NT2/D1 (cell line): ENCODE measurements around the gene LRRIQ4.

Source experiments
- DNase-seq: peaks from one replicate; pipeline ENCODE4 v3.0.0-alpha.2; 2011; ENCODE audit warnings: low read depth, low spot score
- H3K27me3 ChIP-seq: 2 replicates; pipeline ENCODE4 v1.6.0; 2011; ENCODE audit warnings: mild to moderate bottlenecking; ENCODE audit not compliant: insufficient read length, insufficient read depth
- H3K36me3 ChIP-seq: 2 replicates; pipeline ENCODE4 v1.6.1; 2011; ENCODE audit warnings: mild to moderate bottlenecking, low read length, mixed read lengths; ENCODE audit not compliant: insufficient read depth, insufficient read length
- H3K4me1 ChIP-seq: 2 replicates; pipeline ENCODE4 v1.5.1; 2011; ENCODE audit not compliant: insufficient read depth, insufficient read length
- H3K4me3 ChIP-seq: 2 replicates; pipeline ENCODE4 v1.5.1; 2011; ENCODE audit warnings: low read depth; ENCODE audit not compliant: insufficient read length
- H3K9ac ChIP-seq: 2 replicates; pipeline ENCODE4 v1.6.0; 2011; ENCODE audit warnings: low read depth; ENCODE audit not compliant: insufficient read length
- H3K9me3 ChIP-seq: 2 replicates; pipeline ENCODE4 v1.5.1; 2011; ENCODE audit warnings: mild to moderate bottlenecking, low read length; ENCODE audit not compliant: insufficient read depth
- SUZ12 ChIP-seq: IDR thresholded peaks from 2 replicates; pipeline ENCODE4 v1.6.1; 2011; ENCODE audit not compliant: insufficient read length, insufficient read depth; ENCODE audit errors: extremely low read depth
- YY1 ChIP-seq: IDR thresholded peaks from 2 replicates; pipeline ENCODE4 v1.6.1; 2011; ENCODE audit not compliant: insufficient read length, insufficient read depth
- ZNF274 ChIP-seq: IDR thresholded peaks from 2 replicates; pipeline ENCODE4 v1.6.1; 2011; ENCODE audit warnings: mild to moderate bottlenecking, low read depth, low read length

LRRIQ4 gene

GRCh38 chr3:169847896-169848295 lies 35.2 kb downstream of the LRRIQ4 start:
- no peaks in the 10 kb centered on the region for H3K27me3 ChIP-seq
- no peak for DNase-seq
- H3K36me3 ChIP-seq, result no peaks in the 10 kb centered on the region
- H3K4me1 ChIP-seq, result no peaks in the 10 kb centered on the region
- H3K9ac ChIP-seq, result no peak overlapping the region
- no peaks in the 10 kb centered on the region for H3K9me3 ChIP-seq
- no peak overlapping the region for H3K4me3 ChIP-seq
- TF ChIP-seq SUZ12, result no peak

- TF ChIP-seq SUZ12 (no peak), YY1 (no peak), ZNF274 (no peak)
- H3K27me3 ChIP-seq, result no peaks in the 10 kb centered on the region
- no peak overlapping the region for H3K9ac ChIP-seq
- no peaks in the 10 kb centered on the region for H3K4me1 ChIP-seq
- H3K4me3 ChIP-seq, result no peak overlapping the region
- H3K9me3 ChIP-seq, result no peaks in the 10 kb centered on the region
- H3K36me3 ChIP-seq, result no peaks in the 10 kb centered on the region
- DNase-seq, result no peak
Observed at GRCh38 chr3:169848741-169849140, 36.1 kb downstream of the LRRIQ4 start.

DNA sequence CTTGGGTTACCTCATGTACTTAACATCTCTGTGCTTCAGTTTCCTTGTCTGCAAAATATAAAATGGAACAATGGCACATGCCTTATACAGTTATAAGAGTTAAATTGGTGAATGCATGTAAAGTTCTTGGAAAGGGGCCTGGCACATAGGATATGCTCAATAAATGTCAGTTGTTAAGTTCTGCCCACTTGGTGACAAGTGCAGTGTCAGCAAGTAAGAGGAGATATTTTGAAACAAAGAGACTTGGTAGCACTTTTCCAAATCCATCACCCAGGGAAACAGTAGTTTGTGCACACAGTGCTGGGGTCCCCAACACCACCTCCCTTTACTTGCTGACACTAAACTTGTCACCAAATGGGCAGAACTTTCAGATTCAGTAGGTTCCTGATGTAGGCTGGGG lies 37.9 kb downstream of the LRRIQ4 start:
- Histone ChIP-seq H3K9me3 (no peaks in the 10 kb centered on the region), H3K9ac (no peak overlapping the region), H3K36me3 (no peaks in the 10 kb centered on the region), H3K4me3 (no peak overlapping the region), H3K27me3 (no peaks in the 10 kb centered on the region), H3K4me1 (no peaks in the 10 kb centered on the region)
- TF ChIP-seq ZNF274 (no peak), YY1 (no peak), SUZ12 (no peak)
- DNase-seq, result no peak

DNA sequence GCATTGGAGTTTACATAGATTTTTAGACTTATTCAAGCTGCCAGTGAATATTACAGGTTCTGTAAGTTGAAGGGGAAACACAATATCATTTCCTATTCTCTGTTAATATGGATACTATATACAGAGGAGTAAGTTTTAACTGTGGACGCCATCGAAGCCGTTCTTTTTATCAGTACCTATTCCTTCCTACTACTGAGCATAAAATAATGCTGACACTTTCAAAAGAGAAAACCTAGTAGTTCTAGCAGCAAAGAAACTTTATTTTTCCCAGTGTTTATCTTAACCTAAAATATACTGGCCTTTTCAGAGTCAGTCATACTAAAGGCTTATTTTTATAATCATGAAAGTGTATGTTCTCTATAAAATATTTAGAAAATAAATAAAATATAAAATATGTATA lies 42.8 kb downstream of the LRRIQ4 start:
- H3K27me3 ChIP-seq, result no peaks in the 10 kb centered on the region
- no peak for DNase-seq
- H3K36me3 ChIP-seq, result no peaks in the 10 kb centered on the region
- H3K9me3 ChIP-seq, result no peaks in the 10 kb centered on the region
- no peak for TF ChIP-seq SUZ12
- no peak for TF ChIP-seq YY1
- TF ChIP-seq ZNF274, result no peak
- no peaks in the 10 kb centered on the region for H3K4me1 ChIP-seq
- no peak overlapping the region for H3K4me3 ChIP-seq
- H3K9ac ChIP-seq, result no peak overlapping the region

DNA sequence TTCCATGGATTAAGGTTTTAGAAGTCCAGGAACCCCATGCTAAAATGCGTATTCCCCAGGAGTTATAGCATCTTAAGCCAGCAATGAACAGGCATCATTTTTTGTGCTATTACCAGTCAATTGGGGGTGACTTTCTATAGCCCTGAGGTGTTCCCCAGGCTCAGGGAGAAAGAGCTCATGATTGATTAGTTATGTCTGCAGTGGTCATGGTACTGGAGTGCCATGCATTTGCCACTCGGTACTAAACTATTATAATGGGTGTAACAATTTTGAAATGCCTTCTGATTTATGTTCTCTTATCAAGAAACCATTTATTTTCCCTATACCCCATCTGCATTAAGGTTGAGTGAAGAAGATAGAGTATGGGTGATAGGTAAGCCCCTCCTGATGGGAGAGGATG lies 45.1 kb downstream of the LRRIQ4 start:
- no peaks in the 10 kb centered on the region for H3K27me3 ChIP-seq
- H3K9me3 ChIP-seq, result no peaks in the 10 kb centered on the region
- no peak for DNase-seq
- no peak for TF ChIP-seq YY1
- TF ChIP-seq SUZ12, result no peak
- no peak for TF ChIP-seq ZNF274
- H3K9ac ChIP-seq, result no peak overlapping the region
- H3K36me3 ChIP-seq, result no peaks in the 10 kb centered on the region
- H3K4me3 ChIP-seq, result no peak overlapping the region
- H3K4me1 ChIP-seq, result no peaks in the 10 kb centered on the region

GRCh38 chr3:169861871-169862270 lies 49.2 kb downstream of the LRRIQ4 start:
- no peak overlapping the region for H3K4me3 ChIP-seq
- peak; percentile 27 for DNase-seq
- no peak for TF ChIP-seq SUZ12
- no peaks in the 10 kb centered on the region for H3K4me1 ChIP-seq
- H3K9ac ChIP-seq, result no peak overlapping the region
- no peaks in the 10 kb centered on the region for H3K27me3 ChIP-seq
- no peaks in the 10 kb centered on the region for H3K9me3 ChIP-seq
- no peaks in the 10 kb centered on the region for H3K36me3 ChIP-seq

DNA sequence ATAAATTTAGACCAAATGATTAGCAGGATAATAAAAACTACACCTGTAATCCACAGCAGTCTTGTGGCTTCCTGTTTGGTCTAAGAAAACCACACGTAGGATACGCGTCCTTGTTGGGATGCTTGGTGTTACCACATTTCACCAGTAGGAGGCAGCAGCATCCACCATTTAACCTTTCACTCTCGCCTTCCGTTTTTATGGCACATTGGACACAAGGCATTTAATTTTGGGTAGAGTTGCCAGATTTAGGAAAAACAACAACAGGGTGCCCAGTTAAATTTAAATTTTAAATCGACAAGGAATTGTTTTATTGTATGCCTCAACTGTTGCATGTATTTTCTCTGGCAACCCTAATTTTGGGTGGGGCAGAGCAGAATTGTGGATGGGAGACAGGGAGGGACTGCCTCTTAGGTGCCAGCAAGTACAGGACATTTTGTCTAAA lies 50.8 kb downstream of the LRRIQ4 start:
- Histone ChIP-seq H3K9me3 (no peaks in the 10 kb centered on the region), H3K4me1 (no peaks in the 10 kb centered on the region), H3K27me3 (no peaks in the 10 kb centered on the region), H3K4me3 (no peak overlapping the region), H3K36me3 (no peaks in the 10 kb centered on the region), H3K9ac (no peak overlapping the region)
- no peak for TF ChIP-seq SUZ12
- DNase-seq, result peak; percentile 77

DNA sequence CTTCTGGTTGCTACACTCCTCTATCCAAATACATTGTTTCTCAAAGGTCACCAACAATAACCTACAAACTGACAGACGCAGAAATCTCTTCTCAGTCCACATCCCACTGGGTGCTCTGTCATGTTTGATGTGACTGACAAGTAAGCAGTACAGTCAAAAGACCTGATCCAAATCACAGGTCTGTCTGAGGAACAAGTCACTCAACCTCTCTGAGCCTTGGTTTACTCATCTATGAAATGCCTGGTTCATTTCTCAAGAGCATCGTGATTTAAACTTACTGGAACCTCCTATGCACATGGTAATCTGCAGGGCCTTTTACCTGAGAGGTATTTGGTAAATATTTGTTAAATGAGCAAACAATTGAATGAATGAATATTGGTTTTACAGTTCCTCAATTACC lies 51.6 kb downstream of the LRRIQ4 start:
- no peak for TF ChIP-seq SUZ12
- TF ChIP-seq YY1, result no peak
- no peak for TF ChIP-seq ZNF274

More for the DNA sequence above, 51.6 kb downstream of the LRRIQ4 start:
- Histone ChIP-seq H3K4me3 (no peak overlapping the region), H3K27me3 (no peaks in the 10 kb centered on the region), H3K36me3 (no peaks in the 10 kb centered on the region), H3K9ac (no peak overlapping the region), H3K9me3 (no peaks in the 10 kb centered on the region), H3K4me1 (no peaks in the 10 kb centered on the region)
- DNase-seq, result no peak
